ENCODE measurements around the gene CAMTA2.

DNA sequence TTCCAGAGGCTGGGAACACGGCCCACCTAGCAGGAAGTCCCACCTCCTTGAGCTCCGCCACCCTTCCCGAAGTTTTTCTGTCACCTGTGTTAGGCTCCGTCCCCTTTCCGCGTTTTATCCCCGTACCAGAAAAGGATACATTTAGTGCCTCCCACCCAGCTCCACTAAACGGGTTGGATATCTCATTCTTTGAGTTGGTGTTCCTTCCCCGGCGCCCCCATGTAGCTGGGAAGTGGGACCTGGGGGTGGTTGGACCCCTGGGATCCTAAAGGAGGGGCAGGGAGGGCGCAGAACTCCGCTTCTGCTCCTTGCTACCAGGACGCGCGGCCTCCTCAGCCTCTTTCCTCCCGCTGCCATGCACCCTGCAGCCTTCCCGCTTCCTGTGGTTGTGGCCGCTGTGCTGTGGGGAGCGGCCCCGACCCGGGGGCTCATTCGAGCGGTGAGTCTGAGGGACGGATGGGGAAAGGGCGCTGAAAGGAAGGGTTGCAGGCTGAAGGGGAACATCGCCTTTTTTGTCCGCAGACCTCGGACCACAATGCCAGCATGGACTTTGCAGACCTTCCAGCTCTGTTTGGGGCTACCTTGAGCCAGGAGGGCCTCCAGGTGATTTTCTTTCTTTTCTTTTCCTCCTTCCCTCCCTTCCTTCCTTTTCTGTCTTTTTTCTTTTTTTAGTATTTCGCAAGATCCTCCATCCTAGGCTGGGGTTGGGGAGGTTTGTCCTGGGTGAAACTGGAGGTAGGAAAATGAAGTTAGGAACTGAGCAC, 46.7 kb downstream of the CAMTA2 start:
- TF ChIP-seq, protein P1, sequence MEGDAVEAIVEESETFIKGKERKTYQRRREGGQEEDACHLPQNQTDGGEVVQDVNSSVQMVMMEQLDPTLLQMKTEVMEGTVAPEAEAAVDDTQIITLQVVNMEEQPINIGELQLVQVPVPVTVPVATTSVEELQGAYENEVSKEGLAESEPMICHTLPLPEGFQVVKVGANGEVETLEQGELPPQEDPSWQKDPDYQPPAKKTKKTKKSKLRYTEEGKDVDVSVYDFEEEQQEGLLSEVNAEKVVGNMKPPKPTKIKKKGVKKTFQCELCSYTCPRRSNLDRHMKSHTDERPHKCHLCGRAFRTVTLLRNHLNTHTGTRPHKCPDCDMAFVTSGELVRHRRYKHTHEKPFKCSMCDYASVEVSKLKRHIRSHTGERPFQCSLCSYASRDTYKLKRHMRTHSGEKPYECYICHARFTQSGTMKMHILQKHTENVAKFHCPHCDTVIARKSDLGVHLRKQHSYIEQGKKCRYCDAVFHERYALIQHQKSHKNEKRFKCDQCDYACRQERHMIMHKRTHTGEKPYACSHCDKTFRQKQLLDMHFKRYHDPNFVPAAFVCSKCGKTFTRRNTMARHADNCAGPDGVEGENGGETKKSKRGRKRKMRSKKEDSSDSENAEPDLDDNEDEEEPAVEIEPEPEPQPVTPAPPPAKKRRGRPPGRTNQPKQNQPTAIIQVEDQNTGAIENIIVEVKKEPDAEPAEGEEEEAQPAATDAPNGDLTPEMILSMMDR (IDR thresholded peaks at IDR 0.05), result no peak
- no peak for TF ChIP-seq POLR2A (IDR thresholded peaks at IDR 0.05)

All from sigmoid colon (tissue), 3 donors.